ENCODE data around the gene MORN1.

DNA sequence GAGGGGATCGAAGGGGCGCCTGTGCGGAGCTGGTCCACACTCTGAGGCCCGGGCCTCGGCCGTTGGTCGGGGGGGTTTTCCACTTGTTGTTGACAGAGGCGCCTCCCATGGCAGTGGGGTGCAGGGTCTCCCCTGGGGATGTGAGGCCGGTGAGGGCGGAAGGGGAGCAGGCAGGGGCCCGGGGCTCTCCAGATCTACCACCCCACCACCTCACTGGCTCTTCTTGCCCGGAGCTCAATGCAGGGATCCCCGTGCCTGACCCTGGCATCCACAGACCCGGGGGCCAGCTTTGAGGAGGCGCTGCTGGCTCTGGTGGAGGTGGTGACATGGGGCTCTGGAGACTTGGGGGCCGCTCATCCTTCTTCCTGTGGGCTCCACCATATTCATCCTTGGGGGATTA lies 28.1 kb upstream of the MORN1 start:
- no peak for TF ChIP-seq TAF1 (IDR thresholded peaks at IDR 0.05; ENCODE audit: low read depth)
- no peak for TF ChIP-seq NFIC (IDR thresholded peaks at IDR 0.05)
- TF ChIP-seq RAD21 (IDR thresholded peaks at IDR 0.05; ENCODE audit: low read depth): no peak
- no peak for TF ChIP-seq EP300 (IDR thresholded peaks at IDR 0.05; ENCODE audit: borderline replicate concordance)
